Measurements from ENCODE around the gene MUC2. TPM values are rescaled to one million over a fixed set of nuclear protein-coding genes. Genes with fewer than 3 reads are reported as not detected.

Gene MUC2
- total and polyA plus RNA-seq, 9 of the 15 experiments (the other 6 are each of a cell fraction or from before 2014, with no cell fraction given) = under 0.01 to 0.18 TPM; not detected in 7

- Histone ChIP-seq H2AFZ (ENCODE audit: low read depth, low read length) (no peak overlapping the region), H3K4me1 (replicated peaks in 1 of 2; ENCODE audit: control insufficient read depth in 2 of 2, insufficient read depth in 2 of 2, low read length in 2 of 2) (peaks cover 0 to 5% of the 10 kb centered on the region in 2 experiments; a peak in 1 of 5 replicates), H3K9me3 (replicated peaks; ENCODE audit: control insufficient read depth, insufficient read depth, low read depth, low read length) (no peaks in the 10 kb centered on the region; the same call in 1 of the 2 replicates), H3K79me2 (ENCODE audit: control insufficient read depth, insufficient read depth, low read length) (no peaks in the 10 kb centered on the region), H3K27me3 (ENCODE audit: control insufficient read depth in 2 of 2, insufficient read depth in 2 of 2, low read length in 2 of 2) (peaks cover 8 to 22% of the 10 kb centered on the region in 2 experiments; a peak in 4 of 5 replicates), H4K20me1 (replicated peaks; ENCODE audit: control insufficient read depth, insufficient read depth, low read length) (no peaks in the 10 kb centered on the region), H3K9ac (ENCODE audit: insufficient read depth in 1 of 2, low read depth in 2 of 2, low read length in 2 of 2) (no peak overlapping the region), H3K36me3 (ENCODE audit: control insufficient read depth, insufficient read depth, low read length) (no peaks in the 10 kb centered on the region), H3K27ac (ENCODE audit: extremely low read depth, low read depth, low read length) (no peak overlapping the region), H3K4me2 (ENCODE audit: insufficient read depth, low read length) (no peak overlapping the region), H3K4me3 (no peak overlapping the region), H3K9me1 (ENCODE audit: control insufficient read depth, insufficient read depth, low read length) (no peaks in the 10 kb centered on the region)
- ATAC-seq = no peak
- BruUV-seq (replicated peaks) = no TSS peak
- DNase-seq (ENCODE audit: extremely low read depth in 1 of 4, low spot score in 3 of 4) = no peak
- FAIRE-seq = no peak
- ChIA-PET CTCF (ENCODE audit: low intra/inter-chr PET ratio) (no interaction called here), POLR2A (interaction anchor here (1.0 kb wide), 1 partner anchor 13 kb away, joined by 4 read pairs; no protein-coding TSS in a partner anchor)
- in situ Hi-C loops (cut with MboI) (no loop called here), intact Hi-C loops (cut with micrococcal nuclease) (no loop called here)
- TF ChIP-seq LEF1 (IDR thresholded peaks at IDR 0.05) (no peak), ARID1B (IDR thresholded peaks at IDR 0.05) (no peak), ZNF668 (CRISPR knock-in tag; IDR thresholded peaks at IDR 0.05) (no peak)
- WGBS (ENCODE audit: insufficient coverage, low coverage, missing lambda C conversion rate) = 5% methylated on average over 22 of the region's 27 CpGs
Measured at GRCh38 chr11:1120532-1121330, 46.1 kb downstream of the MUC2 start.

GRCh38 chr11:1121331-1121812 lies 46.7 kb downstream of the MUC2 start:
- ChIA-PET POLR2A (interaction anchor here (1.0 kb wide), 2 partner anchors 9 to 12 kb away, joined by 4 to 6 read pairs; no protein-coding TSS in a partner anchor), CTCF (ENCODE audit: low intra/inter-chr PET ratio) (no interaction called here)
- no peak overlapping the region for H3K4me2 ChIP-seq (ENCODE audit: insufficient read depth, low read length)
- ATAC-seq (no peak), FAIRE-seq (no peak), DNase-seq (ENCODE audit: extremely low read depth in 1 of 4, low spot score in 3 of 4) (no peak)
- H3K27me3 ChIP-seq (ENCODE audit: control insufficient read depth in 2 of 2, insufficient read depth in 2 of 2, low read length in 2 of 2) = peaks cover 4 to 23% of the 10 kb centered on the region in 2 experiments; a peak in 3 of 5 replicates
- H3K9me1 ChIP-seq (ENCODE audit: control insufficient read depth, insufficient read depth, low read length) = no peaks in the 10 kb centered on the region
- H3K4me1 ChIP-seq (replicated peaks in 1 of 2; ENCODE audit: control insufficient read depth in 2 of 2, insufficient read depth in 2 of 2, low read length in 2 of 2) = peaks cover 0 to 5% of the 10 kb centered on the region in 2 experiments; a peak in 1 of 5 replicates
- no TSS peak for BruUV-seq (replicated peaks)
- no peaks in the 10 kb centered on the region for H4K20me1 ChIP-seq (replicated peaks; ENCODE audit: control insufficient read depth, insufficient read depth, low read length)
- no peaks in the 10 kb centered on the region; the same call in 1 of the 2 replicates for H3K9me3 ChIP-seq (replicated peaks; ENCODE audit: control insufficient read depth, insufficient read depth, low read depth, low read length)
- TF ChIP-seq CTBP1 (IDR thresholded peaks at IDR 0.05; ENCODE audit: borderline replicate concordance) (no peak), MLX (CRISPR knock-in tag; conservative IDR thresholded peaks at IDR 0.05) (no peak), PHB (CRISPR knock-in tag; IDR thresholded peaks at IDR 0.05) (no peak), BDP1 (IDR thresholded peaks at IDR 0.05; ENCODE audit: insufficient read depth, insufficient read length) (no peak), ZNF133 (CRISPR knock-in tag; IDR thresholded peaks at IDR 0.05) (no peak), JUNB (CRISPR knock-in tag; conservative IDR thresholded peaks at IDR 0.05) (no peak), EP400 (IDR thresholded peaks at IDR 0.05) (no peak), FOXP4 (CRISPR knock-in tag; IDR thresholded peaks at IDR 0.05; ENCODE audit: borderline replicate concordance) (no peak), ZNF668 (CRISPR knock-in tag; IDR thresholded peaks at IDR 0.05) (no peak)
- in situ Hi-C loops (cut with MboI) = no loop called here
- intact Hi-C loops (cut with micrococcal nuclease) = no loop called here
- no peak overlapping the region for H2AFZ ChIP-seq (ENCODE audit: low read depth, low read length)
- no peak overlapping the region for H3K27ac ChIP-seq (ENCODE audit: extremely low read depth, low read depth, low read length)
- H3K4me3 ChIP-seq = no peak overlapping the region
- H3K9ac ChIP-seq (ENCODE audit: insufficient read depth in 1 of 2, low read depth in 2 of 2, low read length in 2 of 2) = no peak overlapping the region
- no peaks in the 10 kb centered on the region for H3K36me3 ChIP-seq (ENCODE audit: control insufficient read depth, insufficient read depth, low read length)
- H3K79me2 ChIP-seq (ENCODE audit: control insufficient read depth, insufficient read depth, low read length) = no peaks in the 10 kb centered on the region
- WGBS (ENCODE audit: insufficient coverage, low coverage, missing lambda C conversion rate) = under 1% methylated on average over 13 of the region's 19 CpGs
